Keratinocyte (primary cell): ENCODE data around the gene ADRA1B. TPM values are rescaled to one million over a fixed set of nuclear protein-coding genes. Genes with fewer than 3 reads are reported as not detected.

Experiments used
- DNase-seq: peaks from one replicate; pipeline ENCODE4 v3.0.0-alpha.2; 2011; ENCODE audit warnings: low read depth, missing footprints, low spot score
- FAIRE-seq: peaks from 2 replicates; lab custom pipeline; 2011; peaks lifted over from hg19 to GRCh38; lab: Jason Lieb, UNC
- H2AFZ ChIP-seq: 2 replicates; pipeline ENCODE4 v1.6.0; 2012; ENCODE audit warnings: low read length, control low read depth, inconsistent platforms; ENCODE audit not compliant: control insufficient read depth
- H3K27ac ChIP-seq: 2 replicates; pipeline ENCODE4 v1.5.1; 2011; ENCODE audit warnings: low read length; ENCODE audit not compliant: control insufficient read depth, insufficient read depth
- H3K27me3 ChIP-seq: 3 replicates; pipeline ENCODE4 v1.6.0; 2011; ENCODE audit warnings: low read length; ENCODE audit not compliant: control insufficient read depth, insufficient read depth; ENCODE audit errors: extremely low read depth
- H3K36me3 ChIP-seq, 2 experiments: 2 replicates in 1 of 2; 3 replicates in 1 of 2; pipeline ENCODE4 v1.5.1; 2011; ENCODE audit warnings: low read length in 2 of 2, mild to moderate bottlenecking in 1 of 2; ENCODE audit not compliant: control insufficient read depth in 2 of 2, insufficient read depth in 2 of 2; ENCODE audit errors: extremely low read depth in 1 of 2
- H3K4me1 ChIP-seq: 3 replicates; pipeline ENCODE4 v1.5.1; 2011; ENCODE audit warnings: low read length; ENCODE audit not compliant: control insufficient read depth, insufficient read depth; ENCODE audit errors: extremely low read depth
- H3K4me2 ChIP-seq: 3 replicates; pipeline ENCODE4 v1.6.0; 2011; ENCODE audit warnings: low read depth, low read length; ENCODE audit not compliant: control insufficient read depth, insufficient read depth; ENCODE audit errors: extremely low read depth
- H3K4me3 ChIP-seq, 3 experiments: fragments of 200-600 bp in 1 of 3; sonication (generic) in 1 of 3; 2 replicates in 2 of 3; 3 replicates in 1 of 3; pipeline ENCODE4 v1.5.1; 2011 to 2016; ENCODE audit warnings: low read length in 3 of 3, mild to moderate bottlenecking in 3 of 3, control low read depth in 2 of 3, inconsistent platforms in 1 of 3, low read depth in 1 of 3, mixed read lengths in 1 of 3, mixed run types in 1 of 3, moderate library complexity in 1 of 3; ENCODE audit not compliant: control insufficient read depth in 2 of 3, insufficient read depth in 2 of 3; ENCODE audit errors: extremely low read depth in 1 of 3
- H3K79me2 ChIP-seq: 2 replicates; pipeline ENCODE4 v1.6.0; 2012; ENCODE audit warnings: low read length; ENCODE audit not compliant: control insufficient read depth, insufficient read depth
- H3K9ac ChIP-seq: 3 replicates; pipeline ENCODE4 v1.6.0; 2011; ENCODE audit warnings: low read length; ENCODE audit not compliant: control insufficient read depth, insufficient read depth; ENCODE audit errors: extremely low read depth
- H3K9me1 ChIP-seq: 3 replicates; pipeline ENCODE4 v1.6.0; 2011; ENCODE audit warnings: low read length; ENCODE audit not compliant: control insufficient read depth, insufficient read depth; ENCODE audit errors: extremely low read depth
- H3K9me3 ChIP-seq: 2 replicates; pipeline ENCODE4 v1.5.1; 2012; ENCODE audit warnings: low read depth, low read length; ENCODE audit not compliant: control insufficient read depth
- H4K20me1 ChIP-seq: 3 replicates; pipeline ENCODE4 v1.6.0; 2011; ENCODE audit warnings: low read length; ENCODE audit not compliant: control insufficient read depth, insufficient read depth; ENCODE audit errors: extremely low read depth
- CTCF ChIP-seq, 3 experiments: IDR thresholded peaks in 1 of 3; conservative IDR thresholded peaks in 1 of 3; optimal IDR thresholded peaks in 1 of 3; 2 replicates in 2 of 3; 3 replicates in 1 of 3; pipeline versions ENCODE3 to v1.5.1; 2011; ENCODE audit warnings: low read length in 3 of 3, mild to moderate bottlenecking in 3 of 3, moderate library complexity in 2 of 3, control low read depth in 1 of 3, inconsistent platforms in 1 of 3; ENCODE audit not compliant: insufficient read depth in 2 of 3; ENCODE audit errors: extremely low read depth in 1 of 3
- EZH2 ChIP-seq: IDR thresholded peaks from one replicate; pipeline ENCODE4 v1.6.1; 2012; ENCODE audit warnings: inconsistent platforms, mild to moderate bottlenecking, low read length, moderate library complexity
- dilution Hi-C: fragments of 300-500 bp; cut with MboI; formaldehyde crosslinking; loops from one replicate; pipeline ENCODE4 v1.7.0; 2020; ENCODE audit warnings: low sequenced_read_pairs; ENCODE audit not compliant: extremely low pct_ligation_motif_present
- polyA plus RNA-seq, 5 experiments: library from polyadenylated mRNA; depleted of rRNA in 3 of 5; stranded (reverse) in 3 of 5; stranded (forward) in 1 of 5; unstranded in 1 of 5; fragments of >200 nt; gene quantifications; 1 replicate in 1 of 5; 2 replicates in 3 of 5; 3 replicates in 1 of 5; pipeline versions ENCODE4 v1.2.1 to v1.2.3, GENCODE V29; 2011 to 2012; ENCODE audit warnings: missing spikeins in 2 of 5, low read depth in 1 of 5, low replicate concordance in 1 of 5

Gene ADRA1B
- polyA plus RNA-seq, 1 donor (not counting 4 experiments of a cell fraction or from before 2014, with no cell fraction given) = 0.18 TPM

GRCh38 chr5:159887050-159887449, 29.2 kb upstream of the ADRA1B start:
- Histone ChIP-seq H3K27ac (no peak overlapping the region), H3K4me2 (no peak overlapping the region), H3K36me3 (no peaks in the 10 kb centered on the region), H3K79me2 (no peaks in the 10 kb centered on the region), H4K20me1 (no peaks in the 10 kb centered on the region), H3K4me1 (peaks cover 22% of the 10 kb centered on the region), H3K9me3 (no peaks in the 10 kb centered on the region), H2AFZ (no peak overlapping the region), H3K9me1 (no peaks in the 10 kb centered on the region), H3K27me3 (no peaks in the 10 kb centered on the region), H3K4me3 (no peak overlapping the region), H3K9ac (no peak overlapping the region)
- FAIRE-seq (no peak), DNase-seq (no peak)
- dilution Hi-C loops = no loop called here
- no peak for TF ChIP-seq EZH2
- no peak for TF ChIP-seq CTCF (optimal IDR thresholded peaks at IDR 0.05 in 1 of 3, IDR thresholded peaks at IDR 0.05 in 1 of 3, conservative IDR thresholded peaks at IDR 0.05 in 1 of 3; ENCODE audit: extremely low read depth in 1 of 3, insufficient read depth in 2 of 3, low read length in 3 of 3)

- dilution Hi-C loops = no loop called here
- H3K9ac ChIP-seq = no peak overlapping the region
- TF ChIP-seq EZH2 (no peak), CTCF (optimal IDR thresholded peaks at IDR 0.05 in 1 of 3, IDR thresholded peaks at IDR 0.05 in 1 of 3, conservative IDR thresholded peaks at IDR 0.05 in 1 of 3; ENCODE audit: extremely low read depth in 1 of 3, insufficient read depth in 2 of 3, low read length in 3 of 3) (no peak)
Measured at GRCh38 chr5:159888860-159889259, 27.4 kb upstream of the ADRA1B start.

More at GRCh38 chr5:159888860-159889259, 27.4 kb upstream of the ADRA1B start:
- Histone ChIP-seq H3K79me2 (no peaks in the 10 kb centered on the region), H3K4me3 (no peak overlapping the region), H3K27ac (no peak overlapping the region), H3K9me1 (no peaks in the 10 kb centered on the region), H3K9me3 (no peaks in the 10 kb centered on the region), H4K20me1 (no peaks in the 10 kb centered on the region), H3K4me1 (peaks cover 11% of the 10 kb centered on the region), H3K4me2 (no peak overlapping the region), H3K27me3 (no peaks in the 10 kb centered on the region), H2AFZ (no peak overlapping the region), H3K36me3 (no peaks in the 10 kb centered on the region)
- DNase-seq = no peak
- FAIRE-seq = no peak
